Spleen (tissue), 7 donors: ENCODE measurements around the gene GP1BB.

Source experiments
- POLR2AphosphoS5 ChIP-seq, 3 donors: sonication (generic); formaldehyde crosslinking; IDR thresholded peaks; one replicate each; pipeline ENCODE4 v1.5.1; 2017; ENCODE audit warnings: antibody characterized with exemption in 3 of 3
- TF ChIP-seq, protein P1 (sequence below), 11 experiments: fragments of 200-600 bp in 7 of 11; fragments of 450-650 bp in 4 of 11; sonication (generic) in 4 of 11; IDR thresholded peaks in 8 of 11; conservative IDR thresholded peaks in 3 of 11; 1 replicate in 7 of 11; 2 replicates in 4 of 11; pipeline versions ENCODE4 v1.4.0 to v1.8.0; 2016 to 2021; ENCODE audit warnings: antibody characterized with exemption in 11 of 11, inconsistent platforms in 4 of 11, mild to moderate bottlenecking in 1 of 11
- donor health status: DM: no; HTN: no; CAD: no; lungs with moderate emphysema.
- donor health status: DM: no; HTN: no; CAD: no.
- donor health status: DM: no; HTN: no; CAD: no.

DNA sequence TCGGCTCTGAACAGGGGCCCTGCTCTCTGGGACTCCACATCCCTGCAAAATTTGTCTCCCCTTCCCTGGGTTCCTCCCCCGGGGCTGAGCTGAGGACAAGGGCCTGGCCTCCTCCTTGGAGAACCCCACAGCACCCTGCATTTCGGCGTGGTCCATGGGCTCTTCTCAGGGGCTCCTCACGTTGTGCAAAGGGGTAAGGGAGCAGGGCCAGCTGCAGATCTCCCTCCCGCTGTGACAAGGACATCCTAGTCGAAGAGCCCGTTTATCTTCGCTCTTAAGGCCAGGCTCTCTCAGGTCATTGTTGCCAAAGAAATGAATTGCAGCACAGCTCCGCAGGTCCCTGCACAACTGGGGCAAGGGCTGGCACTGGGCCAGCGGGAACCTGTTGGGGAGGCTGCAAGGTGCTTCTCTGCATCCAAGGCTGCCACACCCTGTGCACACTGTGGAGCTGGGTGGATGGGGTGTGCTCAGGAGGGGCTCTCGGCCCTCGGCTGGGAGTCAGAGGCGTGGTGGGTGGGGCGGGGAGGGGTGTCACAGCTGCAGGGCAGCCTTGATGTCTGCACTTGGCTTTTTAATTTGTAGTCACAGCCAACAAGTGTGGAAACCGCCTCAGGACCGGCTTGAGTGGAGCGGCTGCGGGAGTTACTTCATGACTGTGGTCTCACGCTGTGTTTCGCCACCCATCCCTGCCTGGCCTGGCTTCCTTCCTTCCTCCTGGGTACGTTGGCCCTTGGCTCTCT is 35.6 kb upstream of the GP1BB start:
- TF ChIP-seq, protein P1, sequence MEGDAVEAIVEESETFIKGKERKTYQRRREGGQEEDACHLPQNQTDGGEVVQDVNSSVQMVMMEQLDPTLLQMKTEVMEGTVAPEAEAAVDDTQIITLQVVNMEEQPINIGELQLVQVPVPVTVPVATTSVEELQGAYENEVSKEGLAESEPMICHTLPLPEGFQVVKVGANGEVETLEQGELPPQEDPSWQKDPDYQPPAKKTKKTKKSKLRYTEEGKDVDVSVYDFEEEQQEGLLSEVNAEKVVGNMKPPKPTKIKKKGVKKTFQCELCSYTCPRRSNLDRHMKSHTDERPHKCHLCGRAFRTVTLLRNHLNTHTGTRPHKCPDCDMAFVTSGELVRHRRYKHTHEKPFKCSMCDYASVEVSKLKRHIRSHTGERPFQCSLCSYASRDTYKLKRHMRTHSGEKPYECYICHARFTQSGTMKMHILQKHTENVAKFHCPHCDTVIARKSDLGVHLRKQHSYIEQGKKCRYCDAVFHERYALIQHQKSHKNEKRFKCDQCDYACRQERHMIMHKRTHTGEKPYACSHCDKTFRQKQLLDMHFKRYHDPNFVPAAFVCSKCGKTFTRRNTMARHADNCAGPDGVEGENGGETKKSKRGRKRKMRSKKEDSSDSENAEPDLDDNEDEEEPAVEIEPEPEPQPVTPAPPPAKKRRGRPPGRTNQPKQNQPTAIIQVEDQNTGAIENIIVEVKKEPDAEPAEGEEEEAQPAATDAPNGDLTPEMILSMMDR (IDR thresholded peaks at IDR 0.05 in 8 of 11, conservative IDR thresholded peaks at IDR 0.05 in 3 of 11) = no peak
- peak in 1 of 3 donors; percentile 26 for TF ChIP-seq POLR2AphosphoS5 (IDR thresholded peaks at IDR 0.05)
